Nephron (organoid): ENCODE results near the gene GARIN5A.

Experiments
- H3K27ac Mint-ChIP-seq, 3 experiments: 2 replicates each; pipeline ENCODE4 v1.8.0; 2020; ENCODE audit warnings: mixed read lengths in 3 of 3, mild to moderate bottlenecking in 2 of 3, moderate library complexity in 1 of 3
- H3K27me3 Mint-ChIP-seq: 2 replicates; pipeline ENCODE4 v1.8.0; 2021; ENCODE audit warnings: low read depth, mild to moderate bottlenecking, moderate library complexity, mixed read lengths
- H3K36me3 Mint-ChIP-seq: 2 replicates; pipeline ENCODE4 v1.8.0; 2020; ENCODE audit warnings: low read depth, mixed read lengths
- H3K4me1 Mint-ChIP-seq: 2 replicates; pipeline ENCODE4 v1.8.0; 2020; ENCODE audit warnings: mixed read lengths
- H3K4me3 Mint-ChIP-seq, 3 experiments: 2 replicates each; pipeline ENCODE4 v1.8.0; 2020; ENCODE audit warnings: mild to moderate bottlenecking in 3 of 3, mixed read lengths in 3 of 3, moderate library complexity in 2 of 3
- H3K9me3 Mint-ChIP-seq: 2 replicates; pipeline ENCODE4 v1.8.0; 2020; ENCODE audit warnings: mixed read lengths
- TF ChIP-seq, protein P1 (sequence below), 3 experiments: fragments of 200-600 bp; sonication (generic); IDR thresholded peaks; one replicate each; pipeline ENCODE4 v1.5.0; 2021; ENCODE audit warnings: antibody characterized with exemption in 3 of 3; ENCODE audit not compliant: unreplicated experiment in 3 of 3

Gene GARIN5A

GRCh38 chr19:50497022-50497405, 20.4 kb upstream of the GARIN5A start:
- no peak overlapping the region for H3K4me3 Mint-ChIP-seq
- no peak overlapping the region for H3K27ac Mint-ChIP-seq
- H3K9me3 Mint-ChIP-seq = no peaks in the 10 kb centered on the region
- peaks cover 9% of the 10 kb centered on the region for H3K4me1 Mint-ChIP-seq
- TF ChIP-seq, protein P1, sequence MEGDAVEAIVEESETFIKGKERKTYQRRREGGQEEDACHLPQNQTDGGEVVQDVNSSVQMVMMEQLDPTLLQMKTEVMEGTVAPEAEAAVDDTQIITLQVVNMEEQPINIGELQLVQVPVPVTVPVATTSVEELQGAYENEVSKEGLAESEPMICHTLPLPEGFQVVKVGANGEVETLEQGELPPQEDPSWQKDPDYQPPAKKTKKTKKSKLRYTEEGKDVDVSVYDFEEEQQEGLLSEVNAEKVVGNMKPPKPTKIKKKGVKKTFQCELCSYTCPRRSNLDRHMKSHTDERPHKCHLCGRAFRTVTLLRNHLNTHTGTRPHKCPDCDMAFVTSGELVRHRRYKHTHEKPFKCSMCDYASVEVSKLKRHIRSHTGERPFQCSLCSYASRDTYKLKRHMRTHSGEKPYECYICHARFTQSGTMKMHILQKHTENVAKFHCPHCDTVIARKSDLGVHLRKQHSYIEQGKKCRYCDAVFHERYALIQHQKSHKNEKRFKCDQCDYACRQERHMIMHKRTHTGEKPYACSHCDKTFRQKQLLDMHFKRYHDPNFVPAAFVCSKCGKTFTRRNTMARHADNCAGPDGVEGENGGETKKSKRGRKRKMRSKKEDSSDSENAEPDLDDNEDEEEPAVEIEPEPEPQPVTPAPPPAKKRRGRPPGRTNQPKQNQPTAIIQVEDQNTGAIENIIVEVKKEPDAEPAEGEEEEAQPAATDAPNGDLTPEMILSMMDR (IDR thresholded peaks at IDR 0.05; ENCODE audit: unreplicated experiment in 3 of 3) = no peak
- peaks cover 27% of the 10 kb centered on the region for H3K27me3 Mint-ChIP-seq
- H3K36me3 Mint-ChIP-seq = no peaks in the 10 kb centered on the region

- peak overlapping the region in 1 of 3 experiments; percentile 32 for H3K27ac Mint-ChIP-seq
- H3K36me3 Mint-ChIP-seq = no peaks in the 10 kb centered on the region
- peaks cover 29% of the 10 kb centered on the region for H3K27me3 Mint-ChIP-seq
- peak overlapping the region; percentile 29 to 89 (median 77) for H3K4me3 Mint-ChIP-seq
- H3K4me1 Mint-ChIP-seq = peaks cover 11% of the 10 kb centered on the region
- H3K9me3 Mint-ChIP-seq = no peaks in the 10 kb centered on the region
- TF ChIP-seq, protein P1 (IDR thresholded peaks at IDR 0.05; ENCODE audit: unreplicated experiment in 3 of 3) = no peak
Observed at GRCh38 chr19:50496189-50497021, 19.8 kb upstream of the GARIN5A start.

DNA sequence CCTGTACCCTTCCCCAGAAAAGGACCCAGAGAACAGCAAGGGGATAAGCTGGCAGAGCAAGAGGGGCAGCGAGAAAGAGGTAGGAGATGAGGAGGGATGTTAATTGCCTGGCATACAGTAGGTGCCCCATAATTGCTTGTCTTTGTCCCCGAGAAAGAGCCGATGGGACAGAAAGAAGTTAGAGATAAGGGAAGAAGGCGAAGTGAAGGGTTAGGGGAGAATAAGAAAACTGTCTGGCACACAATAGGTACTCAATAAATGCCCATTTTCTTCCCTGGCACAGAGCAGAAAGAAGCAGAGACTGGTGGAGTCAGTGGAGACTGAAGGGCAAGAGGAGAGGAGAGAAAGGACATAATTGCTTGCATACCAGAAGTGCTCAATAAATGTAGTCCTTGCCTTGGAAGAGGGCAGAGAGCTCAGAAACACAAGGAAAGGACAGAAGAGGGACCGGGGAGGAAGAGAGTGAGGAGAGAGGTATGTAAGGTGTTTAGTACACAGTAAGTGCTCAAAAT, 18.4 kb upstream of the GARIN5A start:
- H3K27me3 Mint-ChIP-seq = peaks cover 39% of the 10 kb centered on the region
- TF ChIP-seq, protein P1 (IDR thresholded peaks at IDR 0.05; ENCODE audit: unreplicated experiment in 3 of 3) = no peak

GRCh38 chr19:50494186-50495019, 17.8 kb upstream of the GARIN5A start:
- H3K4me3 Mint-ChIP-seq = peak overlapping the region; percentile 26 to 89 (median 69)

More for the DNA sequence above, 18.4 kb upstream of the GARIN5A start:
- H3K27ac Mint-ChIP-seq = peak overlapping the region in 2 of 3 experiments; percentile 17 to 42
- H3K4me3 Mint-ChIP-seq = peak overlapping the region; percentile 39 to 89 (median 69)
- H3K4me1 Mint-ChIP-seq = peaks cover 22% of the 10 kb centered on the region
- H3K36me3 Mint-ChIP-seq = peaks cover 3% of the 10 kb centered on the region
- H3K9me3 Mint-ChIP-seq = peaks cover 5% of the 10 kb centered on the region

DNA sequence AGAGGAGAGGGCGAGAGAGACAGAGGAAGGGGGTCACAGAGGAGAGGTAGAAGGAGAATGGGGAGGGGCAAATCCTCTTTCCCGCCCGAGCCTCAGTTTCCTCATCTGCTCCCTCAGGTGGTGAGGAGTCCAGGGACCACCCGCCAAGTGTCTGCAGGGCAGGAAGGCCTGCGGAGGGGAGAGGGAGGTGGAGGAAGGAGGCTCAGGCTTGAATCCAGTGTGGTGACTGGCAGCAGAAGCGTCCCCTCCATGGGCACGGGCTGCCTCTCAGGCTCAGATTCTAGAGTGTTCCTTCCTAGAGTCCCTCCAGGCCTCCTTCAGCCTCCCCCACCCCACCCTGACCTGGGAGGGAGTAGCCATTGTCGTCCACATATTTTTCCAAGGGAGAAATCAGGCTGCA, 16.5 kb upstream of the GARIN5A start:
- Mint-ChIP-seq H3K27me3 (peaks cover 55% of the 10 kb centered on the region), H3K9me3 (peaks cover 5% of the 10 kb centered on the region), H3K36me3 (peaks cover 6% of the 10 kb centered on the region), H3K4me3 (peak overlapping the region in 1 of 3 experiments; percentile 89), H3K27ac (no peak overlapping the region), H3K4me1 (peaks cover 40% of the 10 kb centered on the region)
- TF ChIP-seq, protein P1 (IDR thresholded peaks at IDR 0.05; ENCODE audit: unreplicated experiment in 3 of 3) = no peak

More at GRCh38 chr19:50494186-50495019, 17.8 kb upstream of the GARIN5A start:
- TF ChIP-seq, protein P1 (IDR thresholded peaks at IDR 0.05; ENCODE audit: unreplicated experiment in 3 of 3) = no peak
- peaks cover 44% of the 10 kb centered on the region for H3K27me3 Mint-ChIP-seq
- H3K36me3 Mint-ChIP-seq = peaks cover 6% of the 10 kb centered on the region
- H3K27ac Mint-ChIP-seq = no peak overlapping the region
- H3K9me3 Mint-ChIP-seq = peaks cover 5% of the 10 kb centered on the region
- H3K4me1 Mint-ChIP-seq = peaks cover 28% of the 10 kb centered on the region
